GM12892 (cell line): ENCODE data around the gene DENND6A.

Experiments used
- POLR2A ChIP-seq: IDR thresholded peaks from 2 replicates; pipeline ENCODE4 v1.6.1; 2011; ENCODE audit warnings: low read depth, low read length, control low read depth
- POLR2AphosphoS5 ChIP-seq: IDR thresholded peaks from 2 replicates; pipeline ENCODE4 v1.6.1; 2011; ENCODE audit warnings: low read depth, low read length, control low read depth
- TAF1 ChIP-seq: IDR thresholded peaks from 2 replicates; pipeline ENCODE4 v1.6.1; 2011; ENCODE audit warnings: low read depth, mild to moderate bottlenecking, control low read depth, low read length, borderline replicate concordance

DNA sequence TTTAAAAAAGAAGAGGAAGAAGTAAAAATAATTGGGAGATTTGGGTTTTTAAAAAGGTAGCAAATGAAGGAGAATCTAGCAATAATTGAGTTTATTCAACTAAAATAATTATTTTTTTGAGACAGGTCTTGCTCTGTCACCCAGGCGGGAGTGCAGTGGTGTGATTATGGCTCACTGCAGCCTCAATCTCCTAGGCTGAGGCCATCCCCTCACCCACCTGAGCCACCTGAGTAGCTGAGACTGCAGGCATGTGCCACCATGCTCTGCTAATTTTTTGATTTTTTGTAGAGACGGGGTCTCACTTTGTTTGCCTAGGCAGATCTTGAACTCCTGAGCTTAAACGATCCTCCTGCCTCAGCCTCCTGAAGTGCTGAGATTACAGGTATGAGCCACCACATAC, 68.1 kb downstream of the DENND6A start:
- TF ChIP-seq POLR2A (no peak), TAF1 (no peak), POLR2AphosphoS5 (no peak)
